MCF 10A (cell line): ENCODE data around the gene NELL2. TPM values are rescaled to one million over a fixed set of nuclear protein-coding genes. Genes with fewer than 3 reads are reported as not detected.

ENCODE experiments used
- BruUV-seq: library from RNA; stranded (reverse); fragments of 400-500 nt; replicated peaks from 2 replicates; lab custom pipeline; 2021; lab: Mats Ljungman, UMichigan
- CTCF ChIA-PET: fragments of 300-600 bp; sonication (Branson Sonifier 250); formaldehyde crosslinking; extraction: SDS; loops from one replicate; lab custom pipeline; 2021; ENCODE audit warnings: antibody characterized with exemption, inconsistent platforms; lab: Yijun Ruan, JAX
- POLR2A ChIA-PET: fragments of 300-600, 350-650 bp; sonication (Branson Sonifier 250); formaldehyde crosslinking; extraction: SDS; loops from one replicate; lab custom pipeline; 2020; ENCODE audit warnings: antibody characterized with exemption, inconsistent platforms; lab: Yijun Ruan, JAX
- DNase-seq: peaks from one replicate; pipeline ENCODE4 v3.0.0-alpha.2; 2018; ENCODE audit not compliant: unreplicated experiment
- H3K27ac Mint-ChIP-seq: one replicate; pipeline ENCODE4 v1.8.0; 2022; ENCODE audit warnings: mild to moderate bottlenecking, low read depth, mixed read lengths; ENCODE audit not compliant: unreplicated experiment
- H3K27me3 Mint-ChIP-seq: one replicate; pipeline ENCODE4 v1.8.0; 2022; ENCODE audit warnings: mixed read lengths; ENCODE audit not compliant: insufficient read depth, unreplicated experiment
- H3K36me3 Mint-ChIP-seq: one replicate; pipeline ENCODE4 v1.8.0; 2022; ENCODE audit warnings: mild to moderate bottlenecking, moderate library complexity, mixed read lengths; ENCODE audit not compliant: insufficient read depth, unreplicated experiment
- H3K4me1 Mint-ChIP-seq: one replicate; pipeline ENCODE4 v1.8.0; 2022; ENCODE audit warnings: mixed read lengths; ENCODE audit not compliant: insufficient read depth, unreplicated experiment
- H3K4me3 Mint-ChIP-seq: one replicate; pipeline ENCODE4 v1.8.0; 2022; ENCODE audit warnings: mild to moderate bottlenecking, moderate library complexity, mixed read lengths; ENCODE audit not compliant: unreplicated experiment
- H3K9me3 Mint-ChIP-seq: one replicate; pipeline ENCODE4 v1.8.0; 2022; ENCODE audit warnings: mixed read lengths; ENCODE audit not compliant: unreplicated experiment
- CTCF ChIP-seq: fragments of 200-600 bp; IDR thresholded peaks from one replicate; pipeline ENCODE4 v1.8.0; 2022; ENCODE audit warnings: antibody characterized with exemption, mild to moderate bottlenecking; ENCODE audit not compliant: unreplicated experiment
- intact Hi-C: fragments of 100-400 bp; cut with micrococcal nuclease; formaldehyde crosslinking; loops from 2 replicates; pipeline ENCODE4 v1.14.1; 2022
- total RNA-seq: library from RNA; stranded (reverse); gene quantifications from 2 replicates; pipeline ENCODE4 v1.2.3, GENCODE V29; 2022

The NELL2 gene
- total RNA-seq, 1 experiment from 2014 or later = not detected

- Mint-ChIP-seq H3K4me1 (no peaks in the 10 kb centered on the region), H3K27me3 (peaks cover 40% of the 10 kb centered on the region), H3K4me3 (no peak overlapping the region), H3K27ac (no peak overlapping the region), H3K9me3 (no peaks in the 10 kb centered on the region), H3K36me3 (no peaks in the 10 kb centered on the region)
- BruUV-seq = no TSS peak
- no peak for TF ChIP-seq CTCF
- ChIA-PET CTCF (no interaction called here), POLR2A (no interaction called here)
- no peak for DNase-seq
- intact Hi-C loops = no loop called here
Measured at GRCh38 chr12:44542716-44543115, 333.4 kb downstream of the NELL2 start.

- H3K27me3 Mint-ChIP-seq = peaks cover 37% of the 10 kb centered on the region
- intact Hi-C loops = no loop called here
- no peak for TF ChIP-seq CTCF
- H3K36me3 Mint-ChIP-seq = no peaks in the 10 kb centered on the region
- no peak overlapping the region for H3K27ac Mint-ChIP-seq
- CTCF ChIA-PET = no interaction called here
- no peaks in the 10 kb centered on the region for H3K4me1 Mint-ChIP-seq
- no peak overlapping the region for H3K4me3 Mint-ChIP-seq
- BruUV-seq = no TSS peak
- no peak for DNase-seq
- H3K9me3 Mint-ChIP-seq = no peaks in the 10 kb centered on the region
- POLR2A ChIA-PET = no interaction called here
Measured at GRCh38 chr12:44537354-44537753, 338.8 kb downstream of the NELL2 start.

- DNase-seq = no peak
- ChIA-PET POLR2A (no interaction called here), CTCF (no interaction called here)
- H3K36me3 Mint-ChIP-seq = no peaks in the 10 kb centered on the region
- intact Hi-C loops = no loop called here
- BruUV-seq = no TSS peak
- peaks cover 22% of the 10 kb centered on the region for H3K27me3 Mint-ChIP-seq
- no peaks in the 10 kb centered on the region for H3K4me1 Mint-ChIP-seq
- no peak overlapping the region for H3K4me3 Mint-ChIP-seq
- H3K27ac Mint-ChIP-seq = no peak overlapping the region
- no peaks in the 10 kb centered on the region for H3K9me3 Mint-ChIP-seq
- TF ChIP-seq CTCF = no peak
Measured at GRCh38 chr12:44532940-44533339, 343.2 kb downstream of the NELL2 start.

- BruUV-seq = no TSS peak
- no peaks in the 10 kb centered on the region for H3K4me1 Mint-ChIP-seq
- CTCF ChIA-PET = interaction anchor here (1.1 kb wide), 1 partner anchor 41 kb away, joined by 4 read pairs; no protein-coding TSS in a partner anchor
Measured at GRCh38 chr12:44531320-44531971, 344.7 kb downstream of the NELL2 start.

More at GRCh38 chr12:44531320-44531971, 344.7 kb downstream of the NELL2 start:
- no peak for DNase-seq
- POLR2A ChIA-PET = no interaction called here
- no peak overlapping the region for H3K27ac Mint-ChIP-seq
- no peak for TF ChIP-seq CTCF
- peaks cover 20% of the 10 kb centered on the region for H3K27me3 Mint-ChIP-seq
- no peaks in the 10 kb centered on the region for H3K36me3 Mint-ChIP-seq
- H3K4me3 Mint-ChIP-seq = no peak overlapping the region
- no peaks in the 10 kb centered on the region for H3K9me3 Mint-ChIP-seq
- intact Hi-C loops = no loop called here
